Mesenchymal stem cell (in vitro differentiated cells and primary cell): Measurements from ENCODE around the gene TKTL1.

Source experiments
- DNase-seq: peaks from one replicate; pipeline ENCODE4 v3.0.0-alpha.2; 2013
- H2AFZ ChIP-seq: one replicate; pipeline ENCODE4 v1.6.1; 2013; ENCODE audit warnings: low read depth, mild to moderate bottlenecking, control low read depth, inconsistent platforms, low read length, moderate library complexity
- H2AK5ac ChIP-seq: 2 replicates; pipeline ENCODE4 v1.6.1; 2013; ENCODE audit warnings: low read length, moderate library complexity, mild to moderate bottlenecking, inconsistent platforms; ENCODE audit not compliant: severe bottlenecking
- H2BK120ac ChIP-seq: one replicate; pipeline ENCODE4 v1.6.1; 2013; ENCODE audit warnings: low read depth, mild to moderate bottlenecking, inconsistent platforms, low read length, moderate library complexity
- H2BK12ac ChIP-seq, 2 experiments: one replicate each; pipeline ENCODE4 v1.6.1; 2013; ENCODE audit warnings: inconsistent platforms in 2 of 2, low read length in 2 of 2, mild to moderate bottlenecking in 2 of 2, moderate library complexity in 2 of 2, control low read depth in 1 of 2
- H2BK15ac ChIP-seq: one replicate; pipeline ENCODE4 v1.6.1; 2013; ENCODE audit warnings: mild to moderate bottlenecking, low read depth, inconsistent platforms; ENCODE audit not compliant: poor library complexity, severe bottlenecking
- H2BK5ac ChIP-seq: 2 replicates; pipeline ENCODE4 v1.6.1; 2013; ENCODE audit warnings: low read depth, mild to moderate bottlenecking, low read length, control low read depth, inconsistent platforms; ENCODE audit not compliant: poor library complexity, severe bottlenecking
- H3K14ac ChIP-seq, 2 experiments: one replicate each; pipeline ENCODE4 v1.6.1; 2013; ENCODE audit warnings: inconsistent platforms in 2 of 2, low read length in 2 of 2, control low read depth in 1 of 2, mild to moderate bottlenecking in 1 of 2, moderate library complexity in 1 of 2
- H3K18ac ChIP-seq, 2 experiments: one replicate each; pipeline ENCODE4 v1.6.1; 2013; ENCODE audit warnings: inconsistent platforms in 2 of 2, low read length in 2 of 2, control low read depth in 1 of 2, low read depth in 1 of 2, mild to moderate bottlenecking in 1 of 2
- H3K23ac ChIP-seq, 2 experiments: one replicate each; pipeline ENCODE4 v1.6.1; 2013; ENCODE audit warnings: inconsistent platforms in 2 of 2, low read length in 2 of 2, mild to moderate bottlenecking in 2 of 2, moderate library complexity in 2 of 2, control low read depth in 1 of 2
- H3K27ac ChIP-seq: 2 replicates; pipeline ENCODE4 v1.5.1; 2013; ENCODE audit warnings: mild to moderate bottlenecking, moderate library complexity, low read length, control low read depth, inconsistent platforms; ENCODE audit not compliant: poor library complexity, severe bottlenecking
- H3K27me3 ChIP-seq, 2 experiments: 2 replicates each; pipeline versions ENCODE4 v1.6.1 to v1.7.0; 2013; ENCODE audit warnings: low read length in 2 of 2, mild to moderate bottlenecking in 2 of 2, moderate library complexity in 2 of 2, control low read depth in 1 of 2, inconsistent platforms in 1 of 2; ENCODE audit not compliant: control insufficient read depth in 1 of 2, insufficient read depth in 1 of 2
- H3K36me3 ChIP-seq, 2 experiments: 2 replicates each; pipeline versions ENCODE4 v1.6.1 to v1.7.0; 2013; ENCODE audit warnings: low read length in 2 of 2, control low read depth in 1 of 2, inconsistent platforms in 1 of 2, low read depth in 1 of 2, mild to moderate bottlenecking in 1 of 2; ENCODE audit not compliant: insufficient read depth in 2 of 2, control insufficient read depth in 1 of 2
- H3K4ac ChIP-seq, 2 experiments: one replicate each; pipeline ENCODE4 v1.6.1; 2013; ENCODE audit warnings: inconsistent platforms in 2 of 2, low read length in 2 of 2, mild to moderate bottlenecking in 2 of 2, moderate library complexity in 2 of 2, control low read depth in 1 of 2, low read depth in 1 of 2
- H3K4me1 ChIP-seq: 2 replicates; pipeline ENCODE4 v1.6.1; 2013; ENCODE audit warnings: low read depth, low read length, control low read depth; ENCODE audit not compliant: control insufficient read depth, insufficient read depth
- H3K4me2 ChIP-seq: 2 replicates; pipeline ENCODE4 v1.6.1; 2013; ENCODE audit warnings: low read length, mild to moderate bottlenecking, inconsistent platforms; ENCODE audit not compliant: poor library complexity, severe bottlenecking
- H3K4me3 ChIP-seq, 2 experiments: 2 replicates each; pipeline versions ENCODE4 v1.5.1 to v1.7.0; 2013; ENCODE audit warnings: low read length in 2 of 2, mild to moderate bottlenecking in 2 of 2, control low read depth in 1 of 2, low read depth in 1 of 2; ENCODE audit not compliant: insufficient read depth in 1 of 2
- H3K79me1 ChIP-seq: replicated peaks from 2 replicates; pipeline ENCODE4 v1.6.1; 2013; ENCODE audit warnings: mild to moderate bottlenecking, control low read depth, low read length, inconsistent platforms; ENCODE audit not compliant: poor library complexity, severe bottlenecking
- H3K9ac ChIP-seq: 2 replicates; pipeline ENCODE4 v1.7.0; 2013; ENCODE audit warnings: mild to moderate bottlenecking, low read length, moderate library complexity
- H3K9me3 ChIP-seq: 2 replicates; pipeline ENCODE4 v1.7.0; 2013; ENCODE audit warnings: mild to moderate bottlenecking, low read length; ENCODE audit not compliant: control insufficient read depth
- H4K8ac ChIP-seq: one replicate; pipeline ENCODE4 v1.6.1; 2013; ENCODE audit warnings: inconsistent platforms, mild to moderate bottlenecking, low read length, moderate library complexity
- H4K91ac ChIP-seq: one replicate; pipeline ENCODE4 v1.6.1; 2013; ENCODE audit warnings: mild to moderate bottlenecking, low read length, inconsistent platforms
- WGBS: methylation state at CpG from one replicate; pipeline ENCODE4 v1.1.7; 2013; ENCODE audit warnings: mixed read lengths; 5-methylcytosine and 5-hydroxymethylcytosine counted together

TKTL1 gene

GRCh38 chrX:154371789-154372300 is 76.2 kb downstream of the TKTL1 start:
- Histone ChIP-seq H3K4me3 (peak overlapping the region; percentile 55 to 67), H3K4ac (peak overlapping the region; percentile 49 to 51), H4K91ac (peak overlapping the region; percentile 68), H3K79me1 (peaks cover under 1% of the 10 kb centered on the region), H3K23ac (no peak overlapping the region), H3K36me3 (peaks cover 8 to 26% of the 10 kb centered on the region in 2 experiments), H2BK5ac (peak overlapping the region; percentile 86), H2BK15ac (peak overlapping the region; percentile 67), H3K18ac (peak overlapping the region; percentile 75 to 76), H4K8ac (no peak overlapping the region), H3K9ac (peak overlapping the region; percentile 36), H3K27me3 (no peaks in the 10 kb centered on the region), H3K14ac (peak overlapping the region in 1 of 2 experiments; percentile 68), H3K4me1 (peaks cover 29% of the 10 kb centered on the region), H2BK12ac (peak overlapping the region in 1 of 2 experiments; percentile 24), H3K4me2 (peak overlapping the region; percentile 53), H3K27ac (peak overlapping the region; percentile 88), H2AK5ac (no peak overlapping the region), H3K9me3 (no peaks in the 10 kb centered on the region), H2AFZ (no peak overlapping the region), H2BK120ac (peak overlapping the region; percentile 79)
- DNase-seq, result no peak
- WGBS, result 31% methylated on average over 17 of the region's 43 CpGs

GRCh38 chrX:154372612-154373022 is 77.0 kb downstream of the TKTL1 start:
- no peak overlapping the region for H2BK12ac ChIP-seq
- H3K4me3 ChIP-seq, result peak overlapping the region in 1 of 2 experiments; percentile 67
- peaks cover 5% of the 10 kb centered on the region for H3K79me1 ChIP-seq
- H2AFZ ChIP-seq, result no peak overlapping the region
- no peaks in the 10 kb centered on the region for H3K9me3 ChIP-seq
- H4K91ac ChIP-seq, result no peak overlapping the region
- no peak overlapping the region for H3K4me2 ChIP-seq
- H2BK15ac ChIP-seq, result no peak overlapping the region
- 42% methylated on average over 2 of the region's 5 CpGs for WGBS
- H2BK5ac ChIP-seq, result no peak overlapping the region
- no peak overlapping the region for H4K8ac ChIP-seq
- peak overlapping the region; percentile 96 for H3K27ac ChIP-seq
- no peak overlapping the region for H2AK5ac ChIP-seq
- peaks cover 22% of the 10 kb centered on the region for H3K4me1 ChIP-seq
- H3K4ac ChIP-seq, result no peak overlapping the region
- H3K9ac ChIP-seq, result peak overlapping the region; percentile 36
- no peak overlapping the region for H3K14ac ChIP-seq
- peak; percentile 60 for DNase-seq
- no peak overlapping the region for H2BK120ac ChIP-seq
- H3K27me3 ChIP-seq, result no peaks in the 10 kb centered on the region
- no peak overlapping the region for H3K23ac ChIP-seq
- no peak overlapping the region for H3K18ac ChIP-seq
- H3K36me3 ChIP-seq, result peaks cover under 1 to 19% of the 10 kb centered on the region in 2 experiments

GRCh38 chrX:154373340-154374306 is 78.0 kb downstream of the TKTL1 start:
- peak overlapping the region in 1 of 2 experiments; percentile 40 for H3K18ac ChIP-seq
- H4K91ac ChIP-seq, result peak overlapping the region; percentile 57
- H3K4ac ChIP-seq, result peak overlapping the region; percentile 15 to 49
- peak overlapping the region; percentile 44 to 77 for H3K4me3 ChIP-seq
- no peak overlapping the region for H2BK5ac ChIP-seq
- H3K9ac ChIP-seq, result peak overlapping the region; percentile 83
- H3K79me1 ChIP-seq, result peaks cover 5% of the 10 kb centered on the region
- peak overlapping the region; percentile 4 to 66 for H2BK12ac ChIP-seq
- peak overlapping the region; percentile 48 for H2BK15ac ChIP-seq
- peak overlapping the region; percentile 96 for H3K27ac ChIP-seq
- H4K8ac ChIP-seq, result peak overlapping the region; percentile 69
- H3K36me3 ChIP-seq, result peaks cover 0 to 11% of the 10 kb centered on the region in 2 experiments
- peak overlapping the region; percentile 77 for H2AK5ac ChIP-seq
- H3K4me2 ChIP-seq, result peak overlapping the region; percentile 47
- H2AFZ ChIP-seq, result no peak overlapping the region
- no peaks in the 10 kb centered on the region for H3K9me3 ChIP-seq
- DNase-seq, result peak; percentile 84
- H3K23ac ChIP-seq, result peak overlapping the region in 1 of 2 experiments; percentile 9
- peak overlapping the region in 1 of 2 experiments; percentile 4 for H3K14ac ChIP-seq
- WGBS, result 11% methylated on average over 18 of the region's 23 CpGs
- H3K27me3 ChIP-seq, result no peaks in the 10 kb centered on the region
- H3K4me1 ChIP-seq, result peaks cover 19% of the 10 kb centered on the region
- H2BK120ac ChIP-seq, result no peak overlapping the region
